HEK293 (cell line): ENCODE results near the gene LRRC59.

Experiments
- CTCF ChIA-PET: fragments of 350-600 bp; formaldehyde crosslinking; extraction: SDS; loops from one replicate; lab custom pipeline; 2021; ENCODE audit warnings: antibody characterized with exemption; lab: Yijun Ruan, JAX
- POLR2A ChIA-PET: fragments of 300-600 bp; formaldehyde crosslinking; extraction: SDS; loops from one replicate; lab custom pipeline; 2020; ENCODE audit warnings: antibody characterized with exemption, inconsistent platforms; lab: Yijun Ruan, JAX
- H3K27ac ChIP-seq: fragments of 200-500 bp; sonication (Bioruptor generic); 2 replicates; pipeline ENCODE4 v1.5.1; 2014; ENCODE audit warnings: low read depth, low read length, control low read depth, inconsistent platforms; ENCODE audit errors: extremely low read depth
- H3K36me3 ChIP-seq, 2 experiments: fragments of 200-500 bp in 1 of 2; sonication (Bioruptor generic) in 1 of 2; 1 replicate in 1 of 2; 2 replicates in 1 of 2; pipeline ENCODE4 v1.5.1; 2014 to 2017; ENCODE audit warnings: inconsistent platforms in 2 of 2, low read length in 2 of 2; ENCODE audit not compliant: control insufficient read depth in 2 of 2, insufficient read depth in 1 of 2
- H3K4me1 ChIP-seq: fragments of 200-500 bp; sonication (Bioruptor generic); 2 replicates; pipeline ENCODE4 v1.5.1; 2014; ENCODE audit warnings: mild to moderate bottlenecking, low read length, inconsistent platforms; ENCODE audit not compliant: control insufficient read depth, insufficient read depth
- H3K4me3 ChIP-seq: 2 replicates; pipeline ENCODE4 v1.5.1; 2011; ENCODE audit warnings: low read depth, mild to moderate bottlenecking, control low read depth, low read length, moderate library complexity
- H3K9me3 ChIP-seq: fragments of 200-500 bp; sonication (Bioruptor generic); 2 replicates; pipeline ENCODE4 v1.5.1; 2014; ENCODE audit warnings: low read depth, low read length, inconsistent platforms; ENCODE audit not compliant: control insufficient read depth, insufficient read depth
- BCL11A ChIP-seq: fragments of 450-650 bp; formaldehyde crosslinking; IDR thresholded peaks from 2 replicates; pipeline ENCODE4 v1.5.1; 2016; ENCODE audit warnings: low read depth, missing biosample characterization, missing genetic modification characterization
- GLI2 ChIP-seq: fragments of 450-650 bp; formaldehyde crosslinking; IDR thresholded peaks from 2 replicates; pipeline ENCODE4; 2017; ENCODE audit warnings: missing biosample characterization, missing genetic modification characterization, low read depth, borderline replicate concordance
- MYNN ChIP-seq: fragments of 450-650 bp; formaldehyde crosslinking; IDR thresholded peaks from 2 replicates; pipeline ENCODE4 v1.5.1; 2016; ENCODE audit warnings: missing biosample characterization, missing genetic modification characterization, borderline replicate concordance
- SALL2 ChIP-seq: fragments of 450-650 bp; formaldehyde crosslinking; IDR thresholded peaks from 2 replicates; pipeline ENCODE4 v1.5.0; 2017; ENCODE audit warnings: missing biosample characterization, mild to moderate bottlenecking, missing genetic modification characterization, borderline replicate concordance
- SP2 ChIP-seq: fragments of 450-650 bp; formaldehyde crosslinking; IDR thresholded peaks from 2 replicates; pipeline ENCODE4 v1.5.1; 2016; ENCODE audit warnings: missing biosample characterization, missing genetic modification characterization
- SP3 ChIP-seq: fragments of 450-650 bp; formaldehyde crosslinking; IDR thresholded peaks from 2 replicates; pipeline ENCODE4 v1.5.1; 2016; ENCODE audit warnings: missing biosample characterization, missing genetic modification characterization
- ZBTB8A ChIP-seq: fragments of 450-650 bp; formaldehyde crosslinking; IDR thresholded peaks from 2 replicates; pipeline ENCODE4 v1.5.1; 2016; ENCODE audit warnings: missing biosample characterization, missing genetic modification characterization
- ZFP3 ChIP-seq: fragments of 450-650 bp; formaldehyde crosslinking; IDR thresholded peaks from 2 replicates; pipeline ENCODE4 v1.5.1; 2016; ENCODE audit warnings: low read depth, missing biosample characterization, missing genetic modification characterization
- ZNF184 ChIP-seq: fragments of 450-650 bp; IDR thresholded peaks from 2 replicates; pipeline ENCODE4 v1.5.1; 2018; ENCODE audit warnings: missing biosample characterization, mild to moderate bottlenecking, missing genetic modification characterization
- ZNF221 ChIP-seq: fragments of 450-650 bp; formaldehyde crosslinking; IDR thresholded peaks from 2 replicates; pipeline ENCODE4 v1.5.1; 2017; ENCODE audit warnings: missing biosample characterization, missing genetic modification characterization, borderline replicate concordance
- ZNF239 ChIP-seq: fragments of 450-650 bp; formaldehyde crosslinking; IDR thresholded peaks from 2 replicates; pipeline ENCODE4 v1.5.1; 2016; ENCODE audit warnings: missing biosample characterization, missing genetic modification characterization
- ZNF335 ChIP-seq: fragments of 450-650 bp; formaldehyde crosslinking; conservative IDR thresholded peaks from 2 replicates; pipeline ENCODE4 v1.5.1; 2016; ENCODE audit warnings: missing biosample characterization, missing genetic modification characterization
- ZNF341 ChIP-seq: fragments of 450-650 bp; formaldehyde crosslinking; IDR thresholded peaks from 2 replicates; pipeline ENCODE4; 2016; ENCODE audit warnings: low read depth, missing biosample characterization, missing genetic modification characterization
- ZNF350 ChIP-seq: fragments of 450-650 bp; formaldehyde crosslinking; IDR thresholded peaks from 2 replicates; pipeline ENCODE4 v1.5.0; 2017; ENCODE audit warnings: missing biosample characterization, mild to moderate bottlenecking, missing genetic modification characterization
- ZNF416 ChIP-seq: fragments of 450-650 bp; formaldehyde crosslinking; IDR thresholded peaks from 2 replicates; pipeline ENCODE4 v1.5.1; 2016; ENCODE audit warnings: missing biosample characterization, missing genetic modification characterization
- ZNF433 ChIP-seq: fragments of 450-650 bp; formaldehyde crosslinking; IDR thresholded peaks from 2 replicates; pipeline ENCODE4 v1.5.1; 2016; ENCODE audit warnings: missing biosample characterization, missing genetic modification characterization, low read depth
- ZNF501 ChIP-seq: fragments of 450-650 bp; formaldehyde crosslinking; IDR thresholded peaks from 2 replicates; pipeline ENCODE4 v1.5.1; 2016; ENCODE audit warnings: missing biosample characterization, missing genetic modification characterization
- ZNF530 ChIP-seq: fragments of 450-650 bp; formaldehyde crosslinking; IDR thresholded peaks from 2 replicates; pipeline ENCODE4 v1.5.1; 2016; ENCODE audit warnings: low read depth, missing biosample characterization, missing genetic modification characterization
- ZNF600 ChIP-seq: fragments of 450-650 bp; formaldehyde crosslinking; IDR thresholded peaks from 2 replicates; pipeline ENCODE4 v1.5.1; 2016; ENCODE audit warnings: missing biosample characterization, missing genetic modification characterization
- ZNF623 ChIP-seq: fragments of 450-650 bp; formaldehyde crosslinking; IDR thresholded peaks from 2 replicates; pipeline ENCODE4 v1.5.1; 2016; ENCODE audit warnings: missing biosample characterization, missing genetic modification characterization
- ZNF830 ChIP-seq: fragments of 450-650 bp; IDR thresholded peaks from 2 replicates; pipeline ENCODE4 v1.5.0; 2018; ENCODE audit warnings: missing biosample characterization, missing genetic modification characterization, low read depth, mild to moderate bottlenecking, moderate library complexity
- ZNF843 ChIP-seq: fragments of 450-650 bp; formaldehyde crosslinking; IDR thresholded peaks from 2 replicates; pipeline ENCODE4 v1.5.1; 2016; ENCODE audit warnings: missing biosample characterization, missing genetic modification characterization
- ZSCAN30 ChIP-seq: fragments of 450-650 bp; IDR thresholded peaks from 2 replicates; pipeline ENCODE4 v1.5.1; 2018; ENCODE audit warnings: missing biosample characterization, mild to moderate bottlenecking, missing genetic modification characterization, moderate library complexity
- TF ChIP-seq, protein P1 (sequence below): fragments of 450-650 bp; formaldehyde crosslinking; IDR thresholded peaks from 2 replicates; pipeline ENCODE4 v1.5.1; 2016; ENCODE audit warnings: missing biosample characterization, missing genetic modification characterization, borderline replicate concordance
- TF ChIP-seq, protein P2 (sequence below): fragments of 450-650 bp; formaldehyde crosslinking; IDR thresholded peaks from 2 replicates; pipeline ENCODE4 v1.5.1; 2016; ENCODE audit warnings: missing biosample characterization, missing genetic modification characterization

Gene LRRC59

DNA sequence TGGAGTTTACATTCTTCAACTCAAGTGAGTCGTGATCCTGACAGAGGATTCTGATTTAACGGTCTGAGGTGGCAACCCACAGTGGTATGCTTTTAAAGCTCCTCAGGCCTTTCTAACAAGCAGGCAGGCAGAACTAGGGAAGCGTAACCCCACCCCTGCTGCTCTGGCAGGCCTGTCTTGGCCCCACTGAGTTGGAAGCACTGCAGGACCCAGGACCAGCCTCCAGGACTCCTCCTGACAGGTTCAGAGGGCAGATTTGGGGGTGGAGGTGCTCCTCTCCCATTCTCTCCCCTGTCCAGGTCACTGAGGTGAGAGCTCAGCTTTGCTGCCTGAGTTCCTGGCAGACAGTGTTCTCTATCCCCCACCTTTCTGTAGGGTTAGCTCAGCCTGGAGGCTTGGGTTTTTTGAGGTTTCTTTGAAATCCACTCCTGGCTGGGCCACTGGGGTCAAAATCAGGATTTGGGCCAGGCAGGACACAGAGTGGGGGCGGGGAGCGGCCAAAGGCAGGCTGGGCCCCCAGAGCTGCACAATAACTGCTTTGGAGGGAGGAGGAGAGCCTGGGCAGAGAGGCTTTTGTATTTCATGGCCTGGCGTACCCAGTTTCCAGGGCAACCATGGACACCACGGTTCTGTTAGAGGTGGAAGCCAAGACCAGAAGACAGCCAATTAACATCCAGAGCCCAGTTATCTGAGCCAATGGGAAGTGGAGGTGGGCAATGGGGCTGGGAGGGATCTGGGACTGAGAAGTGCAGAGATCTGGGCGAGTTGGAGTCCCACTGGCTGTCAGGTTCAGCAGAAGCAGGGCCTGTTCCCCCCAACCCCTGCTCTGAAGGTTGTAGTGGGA is 33.9 kb downstream of the LRRC59 start:
- 0 out of 2 replicates have a peak, but pooled peaks cover 5% of the 10 kb centered on the region for H3K4me1 ChIP-seq
- H3K36me3 ChIP-seq: peaks cover 13 to 79% of the 10 kb centered on the region in 2 experiments; a peak in 2 of 3 replicates
- peak overlapping the region; percentile 8; the same call in 1 of the 2 replicates for H3K27ac ChIP-seq
- ChIA-PET POLR2A (interaction anchor here (1.0 to 2.7 kb wide), 6 partner anchors 8 to 18 kb away, joined by 3 to 15 read pairs (median 6); partner anchors contain the start of genes EME1, MRPL27 and XYLT2), CTCF (interaction anchor here (0.6 to 5.5 kb wide), 17 partner anchors 8 to 446 kb away, joined by 3 to 54 read pairs (median 6); partner anchors contain the start of genes LRRC59 and RSAD1)
- H3K9me3 ChIP-seq: no peaks in the 10 kb centered on the region
- no peak overlapping the region for H3K4me3 ChIP-seq
- TF ChIP-seq ZNF341 (tag by site-specific recombination): peak; percentile 33; the same call in 1 of the 2 replicates
- no peak for TF ChIP-seq ZNF239 (tag by site-specific recombination)
- TF ChIP-seq SP3: 0 out of 2 replicates have a peak, but pooled peaks have one; percentile 11
- TF ChIP-seq SP2 (tag by site-specific recombination): peak; percentile 76

DNA sequence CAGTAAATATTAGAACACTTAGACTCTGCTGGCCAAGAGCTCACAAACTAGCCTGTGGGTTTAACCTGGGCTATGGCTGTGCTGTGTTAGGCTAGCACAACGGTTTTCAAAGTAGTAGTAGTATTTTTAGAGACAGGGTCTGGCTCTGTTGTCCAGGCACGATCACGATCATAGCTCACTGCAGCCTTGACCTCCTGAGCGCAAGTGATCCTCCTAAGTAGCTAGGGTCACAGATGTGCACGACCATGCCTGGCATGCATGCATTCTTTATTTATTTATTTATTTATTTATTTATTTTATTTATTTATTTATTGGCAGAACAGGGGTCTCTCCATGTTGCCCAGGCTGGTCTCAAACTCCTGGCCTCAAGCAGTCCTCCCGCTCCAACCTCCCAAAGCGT is 34.7 kb downstream of the LRRC59 start:
- Histone ChIP-seq H3K4me1 (0 out of 2 replicates have a peak, but pooled peaks cover 5% of the 10 kb centered on the region), H3K27ac (no peak overlapping the region), H3K36me3 (peaks cover 13 to 79% of the 10 kb centered on the region in 2 experiments; a peak in 2 of 3 replicates), H3K4me3 (no peak overlapping the region), H3K9me3 (no peaks in the 10 kb centered on the region)
- ChIA-PET POLR2A (interaction anchor here (0.9 to 2.7 kb wide), 10 partner anchors 9 to 309 kb away, joined by 3 to 15 read pairs (median 8); partner anchors contain the start of genes EME1, LRRC59, MRPL27 and RSAD1), CTCF (interaction anchor here (0.6 to 5.5 kb wide), 38 partner anchors 8 to 445 kb away, joined by 3 to 54 read pairs (median 6); partner anchors contain the start of genes EME1, LRRC59, MRPL27 and RSAD1)
- TF ChIP-seq ZNF416 (tag by site-specific recombination) (no peak), ZFP3 (tag by site-specific recombination) (peak; percentile 24; the same call in 1 of the 2 replicates), ZNF433 (peak; percentile 43; the same call in 1 of the 2 replicates), ZBTB8A (tag by site-specific recombination) (peak; percentile 79), ZSCAN30 (no peak), GLI2 (tag by site-specific recombination) (peak; percentile 41; the same call in 1 of the 2 replicates), ZNF184 (no peak), ZNF221 (tag by site-specific recombination) (no peak), ZNF830 (no peak), MYNN (tag by site-specific recombination) (no peak), ZNF530 (tag by site-specific recombination) (peak; percentile 41; the same call in 1 of the 2 replicates), ZNF843 (tag by site-specific recombination) (no peak), SALL2 (tag by site-specific recombination) (no peak), BCL11A (tag by site-specific recombination) (peak; percentile 31; the same call in 1 of the 2 replicates), ZNF335 (no peak), ZNF623 (tag by site-specific recombination) (peak; percentile 73), ZNF600 (tag by site-specific recombination) (no peak), ZNF350 (no peak), ZNF501 (tag by site-specific recombination) (0 out of 2 replicates have a peak, but pooled peaks have one; percentile 35)
- TF ChIP-seq, protein P1, sequence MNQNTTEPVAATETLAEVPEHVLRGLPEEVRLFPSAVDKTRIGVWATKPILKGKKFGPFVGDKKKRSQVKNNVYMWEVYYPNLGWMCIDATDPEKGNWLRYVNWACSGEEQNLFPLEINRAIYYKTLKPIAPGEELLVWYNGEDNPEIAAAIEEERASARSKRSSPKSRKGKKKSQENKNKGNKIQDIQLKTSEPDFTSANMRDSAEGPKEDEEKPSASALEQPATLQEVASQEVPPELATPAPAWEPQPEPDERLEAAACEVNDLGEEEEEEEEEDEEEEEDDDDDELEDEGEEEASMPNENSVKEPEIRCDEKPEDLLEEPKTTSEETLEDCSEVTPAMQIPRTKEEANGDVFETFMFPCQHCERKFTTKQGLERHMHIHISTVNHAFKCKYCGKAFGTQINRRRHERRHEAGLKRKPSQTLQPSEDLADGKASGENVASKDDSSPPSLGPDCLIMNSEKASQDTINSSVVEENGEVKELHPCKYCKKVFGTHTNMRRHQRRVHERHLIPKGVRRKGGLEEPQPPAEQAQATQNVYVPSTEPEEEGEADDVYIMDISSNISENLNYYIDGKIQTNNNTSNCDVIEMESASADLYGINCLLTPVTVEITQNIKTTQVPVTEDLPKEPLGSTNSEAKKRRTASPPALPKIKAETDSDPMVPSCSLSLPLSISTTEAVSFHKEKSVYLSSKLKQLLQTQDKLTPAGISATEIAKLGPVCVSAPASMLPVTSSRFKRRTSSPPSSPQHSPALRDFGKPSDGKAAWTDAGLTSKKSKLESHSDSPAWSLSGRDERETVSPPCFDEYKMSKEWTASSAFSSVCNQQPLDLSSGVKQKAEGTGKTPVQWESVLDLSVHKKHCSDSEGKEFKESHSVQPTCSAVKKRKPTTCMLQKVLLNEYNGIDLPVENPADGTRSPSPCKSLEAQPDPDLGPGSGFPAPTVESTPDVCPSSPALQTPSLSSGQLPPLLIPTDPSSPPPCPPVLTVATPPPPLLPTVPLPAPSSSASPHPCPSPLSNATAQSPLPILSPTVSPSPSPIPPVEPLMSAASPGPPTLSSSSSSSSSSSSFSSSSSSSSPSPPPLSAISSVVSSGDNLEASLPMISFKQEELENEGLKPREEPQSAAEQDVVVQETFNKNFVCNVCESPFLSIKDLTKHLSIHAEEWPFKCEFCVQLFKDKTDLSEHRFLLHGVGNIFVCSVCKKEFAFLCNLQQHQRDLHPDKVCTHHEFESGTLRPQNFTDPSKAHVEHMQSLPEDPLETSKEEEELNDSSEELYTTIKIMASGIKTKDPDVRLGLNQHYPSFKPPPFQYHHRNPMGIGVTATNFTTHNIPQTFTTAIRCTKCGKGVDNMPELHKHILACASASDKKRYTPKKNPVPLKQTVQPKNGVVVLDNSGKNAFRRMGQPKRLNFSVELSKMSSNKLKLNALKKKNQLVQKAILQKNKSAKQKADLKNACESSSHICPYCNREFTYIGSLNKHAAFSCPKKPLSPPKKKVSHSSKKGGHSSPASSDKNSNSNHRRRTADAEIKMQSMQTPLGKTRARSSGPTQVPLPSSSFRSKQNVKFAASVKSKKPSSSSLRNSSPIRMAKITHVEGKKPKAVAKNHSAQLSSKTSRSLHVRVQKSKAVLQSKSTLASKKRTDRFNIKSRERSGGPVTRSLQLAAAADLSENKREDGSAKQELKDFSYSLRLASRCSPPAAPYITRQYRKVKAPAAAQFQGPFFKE (tag by site-specific recombination): no peak
- TF ChIP-seq, protein P2, sequence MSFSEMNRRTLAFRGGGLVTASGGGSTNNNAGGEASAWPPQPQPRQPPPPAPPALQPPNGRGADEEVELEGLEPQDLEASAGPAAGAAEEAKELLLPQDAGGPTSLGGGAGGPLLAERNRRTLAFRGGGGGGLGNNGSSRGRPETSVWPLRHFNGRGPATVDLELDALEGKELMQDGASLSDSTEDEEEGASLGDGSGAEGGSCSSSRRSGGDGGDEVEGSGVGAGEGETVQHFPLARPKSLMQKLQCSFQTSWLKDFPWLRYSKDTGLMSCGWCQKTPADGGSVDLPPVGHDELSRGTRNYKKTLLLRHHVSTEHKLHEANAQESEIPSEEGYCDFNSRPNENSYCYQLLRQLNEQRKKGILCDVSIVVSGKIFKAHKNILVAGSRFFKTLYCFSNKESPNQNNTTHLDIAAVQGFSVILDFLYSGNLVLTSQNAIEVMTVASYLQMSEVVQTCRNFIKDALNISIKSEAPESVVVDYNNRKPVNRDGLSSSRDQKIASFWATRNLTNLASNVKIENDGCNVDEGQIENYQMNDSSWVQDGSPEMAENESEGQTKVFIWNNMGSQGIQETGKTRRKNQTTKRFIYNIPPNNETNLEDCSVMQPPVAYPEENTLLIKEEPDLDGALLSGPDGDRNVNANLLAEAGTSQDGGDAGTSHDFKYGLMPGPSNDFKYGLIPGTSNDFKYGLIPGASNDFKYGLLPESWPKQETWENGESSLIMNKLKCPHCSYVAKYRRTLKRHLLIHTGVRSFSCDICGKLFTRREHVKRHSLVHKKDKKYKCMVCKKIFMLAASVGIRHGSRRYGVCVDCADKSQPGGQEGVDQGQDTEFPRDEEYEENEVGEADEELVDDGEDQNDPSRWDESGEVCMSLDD: no peak
